ENCODE measurements around the gene NRCAM.

Gene NRCAM

DNA sequence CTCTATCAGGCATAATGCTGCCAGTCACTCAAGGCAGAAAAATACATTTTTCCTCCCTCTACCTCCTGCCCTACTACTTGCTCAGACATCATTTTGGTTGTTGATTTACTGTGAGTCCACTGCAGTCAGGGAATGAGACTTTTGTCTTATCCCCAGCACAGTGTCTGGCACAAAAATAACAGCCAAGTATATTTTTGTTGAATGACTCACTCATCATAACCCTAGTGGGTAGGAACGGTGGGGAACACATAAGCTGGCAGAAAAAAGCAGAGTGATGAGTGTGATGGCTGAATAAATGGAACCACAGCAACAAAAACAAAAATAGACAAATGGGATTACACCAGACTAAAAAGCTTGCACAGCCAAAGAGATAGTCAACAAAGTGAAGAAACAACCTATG, 260.2 kb downstream of the NRCAM start:
- H3K27ac Mint-ChIP-seq: no peak overlapping the region
- peaks cover 13% of the 10 kb centered on the region for H3K36me3 Mint-ChIP-seq
- H3K4me1 Mint-ChIP-seq (ENCODE audit: low read depth): no peaks in the 10 kb centered on the region
- no peaks in the 10 kb centered on the region for H3K9me3 Mint-ChIP-seq (ENCODE audit: low read depth)
- no peaks in the 10 kb centered on the region for H3K27me3 Mint-ChIP-seq
- H3K4me3 Mint-ChIP-seq: no peak overlapping the region

DNA sequence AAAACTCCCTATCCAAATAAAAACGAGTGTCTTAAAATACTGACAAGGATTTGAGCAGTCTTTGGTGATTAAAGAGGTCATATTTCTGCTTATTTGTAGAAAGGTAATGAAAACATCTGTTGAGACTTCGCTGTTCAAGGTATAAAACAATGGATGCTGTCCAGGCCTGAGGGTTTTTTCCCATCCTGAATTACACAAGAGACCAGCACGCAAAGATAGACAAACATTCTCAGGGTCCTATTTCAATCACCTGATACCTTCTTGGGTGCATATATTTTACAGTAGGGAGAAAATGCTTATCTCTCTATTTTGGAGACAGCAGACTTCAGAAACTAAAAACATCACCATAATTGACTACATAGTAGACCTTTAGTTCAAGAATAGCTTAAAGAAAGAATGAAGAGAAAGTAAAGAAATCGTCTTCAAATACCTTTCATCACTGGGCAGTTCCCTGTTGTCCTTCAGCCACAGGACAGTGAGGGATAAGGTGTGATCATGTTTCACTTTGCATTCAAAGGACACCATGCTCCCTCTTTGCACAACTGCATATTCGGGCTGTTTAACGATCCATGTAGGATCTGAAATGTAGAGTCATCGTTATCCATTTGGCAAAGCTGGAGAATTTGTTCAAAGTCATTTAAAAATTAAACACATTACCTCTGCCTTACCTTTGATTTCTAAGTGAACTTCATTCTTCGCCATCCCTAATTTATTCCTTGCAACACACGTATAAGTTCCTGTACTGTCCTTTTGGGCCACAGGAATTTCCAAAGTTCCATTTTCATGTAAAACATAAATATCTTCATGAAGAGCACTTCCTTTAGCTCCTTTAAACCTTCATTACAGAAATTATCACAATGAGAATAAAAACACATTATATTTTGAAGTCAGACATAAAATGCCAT, 262.4 kb downstream of the NRCAM start:
- no peak overlapping the region for H3K4me3 Mint-ChIP-seq
- H3K4me1 Mint-ChIP-seq (ENCODE audit: low read depth): peaks cover 3% of the 10 kb centered on the region
- peaks cover 24% of the 10 kb centered on the region for H3K36me3 Mint-ChIP-seq
- no peak overlapping the region for H3K27ac Mint-ChIP-seq
- H3K9me3 Mint-ChIP-seq (ENCODE audit: low read depth): peaks cover 4% of the 10 kb centered on the region
- H3K27me3 Mint-ChIP-seq: no peaks in the 10 kb centered on the region

DNA sequence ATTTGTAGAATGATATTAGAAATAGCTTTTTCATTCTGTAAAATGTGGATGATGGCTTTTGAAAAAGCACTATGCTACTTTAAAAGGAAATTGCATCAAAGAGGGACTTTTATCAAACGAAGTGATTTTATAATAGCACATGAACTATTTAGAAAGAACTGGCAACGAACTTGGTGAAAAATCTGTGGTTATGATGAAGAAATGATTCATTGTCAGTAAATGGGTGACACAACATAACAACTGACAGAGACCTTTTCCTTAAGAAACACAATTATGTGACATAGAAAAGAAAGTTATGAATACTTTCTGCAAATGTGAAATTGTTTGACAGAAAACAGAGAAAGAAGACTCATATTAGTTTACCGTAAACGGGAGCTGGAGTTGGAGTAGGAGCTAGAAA, 265.3 kb downstream of the NRCAM start:
- peaks cover 4% of the 10 kb centered on the region for H3K9me3 Mint-ChIP-seq (ENCODE audit: low read depth)
- peaks cover 18% of the 10 kb centered on the region for H3K36me3 Mint-ChIP-seq
- no peak overlapping the region for H3K27ac Mint-ChIP-seq
- H3K4me3 Mint-ChIP-seq: no peak overlapping the region
- H3K27me3 Mint-ChIP-seq: no peaks in the 10 kb centered on the region
- H3K4me1 Mint-ChIP-seq (ENCODE audit: low read depth): peaks cover 3% of the 10 kb centered on the region

DNA sequence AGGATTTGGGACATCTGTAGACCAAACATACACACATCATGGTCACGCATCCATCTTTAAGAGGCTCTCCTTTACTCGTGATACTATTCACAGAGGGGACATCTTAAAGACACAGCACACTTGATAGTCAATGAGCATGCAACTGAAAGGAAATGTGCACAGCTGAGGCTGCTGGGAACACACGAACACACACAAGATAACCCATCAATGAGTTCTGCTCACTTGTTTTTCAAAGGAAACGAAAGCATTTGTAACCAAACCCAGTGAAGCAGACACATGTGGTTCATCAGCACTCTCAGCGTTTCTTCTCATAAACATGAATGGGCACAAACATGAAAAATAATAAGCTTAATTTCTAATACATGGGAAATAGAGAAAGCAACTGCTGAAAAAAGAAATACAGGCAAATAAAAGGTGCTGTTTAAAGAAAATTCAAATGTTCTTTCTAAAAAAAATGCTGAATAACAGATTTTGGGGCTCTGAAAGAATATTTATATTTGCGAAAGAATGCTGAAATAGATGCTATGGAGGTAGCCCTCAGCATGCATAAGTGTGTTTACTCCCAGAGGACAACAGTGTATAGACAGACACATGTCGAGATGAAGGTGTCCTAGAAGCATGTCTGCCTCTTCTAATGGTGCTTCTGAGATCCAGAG, 266.4 kb downstream of the NRCAM start:
- H3K27me3 Mint-ChIP-seq: no peaks in the 10 kb centered on the region
- H3K36me3 Mint-ChIP-seq: peaks cover 17% of the 10 kb centered on the region
- H3K27ac Mint-ChIP-seq: peak overlapping the region; percentile 10
- H3K9me3 Mint-ChIP-seq (ENCODE audit: low read depth): peaks cover 4% of the 10 kb centered on the region
- no peak overlapping the region for H3K4me3 Mint-ChIP-seq
- peaks cover 3% of the 10 kb centered on the region for H3K4me1 Mint-ChIP-seq (ENCODE audit: low read depth)

DNA sequence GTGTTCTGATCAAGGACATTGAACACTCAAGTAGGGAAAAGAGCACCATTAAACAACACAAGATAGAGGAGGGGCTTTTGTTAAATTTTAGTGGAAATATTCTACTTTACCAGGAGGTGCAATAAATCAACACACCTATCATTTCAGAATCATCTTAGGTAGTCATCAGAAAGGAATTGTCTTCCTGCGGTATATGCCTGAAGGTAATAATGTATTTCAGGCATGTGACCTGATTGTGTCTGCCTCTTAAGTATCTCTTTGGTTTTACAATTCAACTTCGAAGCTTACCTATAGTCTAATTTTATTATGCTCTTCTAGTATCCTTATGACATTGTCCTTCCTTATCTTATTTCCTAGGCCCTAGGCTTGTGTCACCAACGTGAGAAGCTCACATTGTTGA, 267.5 kb downstream of the NRCAM start:
- Mint-ChIP-seq H3K27ac (no peak overlapping the region), H3K27me3 (no peaks in the 10 kb centered on the region), H3K9me3 (ENCODE audit: low read depth) (peaks cover 4% of the 10 kb centered on the region), H3K4me1 (ENCODE audit: low read depth) (peaks cover 3% of the 10 kb centered on the region), H3K4me3 (no peak overlapping the region), H3K36me3 (peaks cover 13% of the 10 kb centered on the region)

DNA sequence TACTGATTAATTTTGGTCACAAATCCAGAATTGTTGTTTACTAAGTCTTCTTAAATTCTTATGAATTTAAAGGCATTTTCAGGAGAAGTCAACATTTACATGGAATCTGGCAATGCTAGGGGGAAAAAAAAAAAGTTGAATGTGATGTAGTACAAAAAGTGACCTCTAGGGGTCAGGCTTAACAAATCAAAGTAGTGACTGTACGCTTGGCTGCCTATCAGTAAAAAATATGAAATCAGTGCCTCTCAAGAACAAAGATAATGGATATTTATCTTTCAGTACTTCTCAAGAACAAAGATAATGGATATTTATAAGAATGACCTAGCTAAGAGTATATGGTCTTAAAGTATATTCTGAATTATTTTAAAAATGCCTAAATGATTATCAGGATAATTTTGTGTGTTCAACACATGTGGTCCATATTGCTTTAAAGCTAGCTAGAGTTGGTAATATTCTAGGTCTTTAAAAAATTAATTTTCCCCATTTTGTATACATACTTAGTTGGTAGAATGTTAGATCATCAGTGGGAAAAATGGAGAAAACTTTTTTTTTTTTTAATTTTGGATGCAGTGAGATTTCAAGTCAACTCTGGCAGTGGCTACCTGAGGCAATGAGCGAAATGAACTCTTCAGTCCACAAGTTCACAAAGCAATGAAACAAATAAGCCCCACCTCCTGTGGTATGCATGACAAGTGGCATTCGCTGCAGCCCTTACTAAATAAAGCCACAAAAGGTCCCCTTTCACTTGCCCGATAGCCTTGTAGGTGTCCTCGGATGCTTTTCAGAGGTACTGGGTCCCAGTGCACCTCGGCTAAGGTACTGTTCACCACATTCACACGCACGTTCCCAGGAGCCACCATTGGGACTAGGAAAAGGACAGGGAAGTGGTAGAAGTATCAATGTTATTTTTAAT, 274.9 kb downstream of the NRCAM start:
- Mint-ChIP-seq H3K27ac (no peak overlapping the region), H3K36me3 (peaks cover 10% of the 10 kb centered on the region), H3K27me3 (no peaks in the 10 kb centered on the region), H3K9me3 (ENCODE audit: low read depth) (no peaks in the 10 kb centered on the region), H3K4me3 (no peak overlapping the region), H3K4me1 (ENCODE audit: low read depth) (no peaks in the 10 kb centered on the region)

DNA sequence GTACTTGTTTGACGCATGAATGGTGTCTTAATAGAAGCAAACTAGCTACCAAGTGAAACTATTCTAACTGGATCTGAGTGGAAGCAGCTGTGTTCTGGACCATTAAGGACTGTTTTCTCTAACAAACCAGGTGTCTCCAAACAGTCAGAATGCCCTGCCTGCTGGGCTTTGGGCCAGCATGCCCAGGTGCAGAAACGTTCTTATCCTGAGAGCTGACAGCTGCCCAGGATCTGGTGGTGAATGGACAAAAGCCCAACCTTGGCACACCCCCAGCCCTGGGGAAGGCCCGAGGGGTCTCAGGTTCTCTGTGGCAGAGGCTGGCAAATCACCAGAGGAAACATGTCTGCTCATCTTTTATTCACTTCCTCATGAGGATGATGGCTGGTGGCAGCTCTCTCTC, 277.8 kb downstream of the NRCAM start:
- Mint-ChIP-seq H3K9me3 (ENCODE audit: low read depth) (no peaks in the 10 kb centered on the region), H3K4me3 (no peak overlapping the region), H3K27ac (no peak overlapping the region), H3K27me3 (no peaks in the 10 kb centered on the region), H3K4me1 (ENCODE audit: low read depth) (no peaks in the 10 kb centered on the region), H3K36me3 (peaks cover 10% of the 10 kb centered on the region)

DNA sequence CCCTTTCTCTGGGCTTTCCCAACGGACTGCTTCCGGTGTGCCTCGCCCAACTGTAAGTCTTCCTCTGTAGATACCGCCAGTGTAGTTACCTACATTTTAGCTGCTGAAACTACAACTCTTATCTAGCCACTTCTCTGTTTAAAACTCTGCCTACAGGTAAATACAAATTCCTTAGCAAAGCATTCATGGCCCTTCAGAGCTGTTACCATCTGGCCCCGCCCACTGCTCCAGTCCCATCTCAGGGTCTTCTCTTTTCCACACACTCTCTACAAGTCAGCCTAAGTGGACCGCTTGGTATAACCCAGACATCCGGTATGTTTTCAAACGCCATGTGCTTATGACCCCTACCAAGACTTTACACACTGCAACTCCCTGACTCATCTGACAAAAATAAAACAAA, 285.1 kb downstream of the NRCAM start:
- H3K4me1 Mint-ChIP-seq (ENCODE audit: low read depth): no peaks in the 10 kb centered on the region
- no peaks in the 10 kb centered on the region for H3K27me3 Mint-ChIP-seq
- no peak overlapping the region for H3K4me3 Mint-ChIP-seq
- no peak overlapping the region for H3K27ac Mint-ChIP-seq
- no peaks in the 10 kb centered on the region for H3K9me3 Mint-ChIP-seq (ENCODE audit: low read depth)
- peaks cover 2% of the 10 kb centered on the region for H3K36me3 Mint-ChIP-seq

DNA sequence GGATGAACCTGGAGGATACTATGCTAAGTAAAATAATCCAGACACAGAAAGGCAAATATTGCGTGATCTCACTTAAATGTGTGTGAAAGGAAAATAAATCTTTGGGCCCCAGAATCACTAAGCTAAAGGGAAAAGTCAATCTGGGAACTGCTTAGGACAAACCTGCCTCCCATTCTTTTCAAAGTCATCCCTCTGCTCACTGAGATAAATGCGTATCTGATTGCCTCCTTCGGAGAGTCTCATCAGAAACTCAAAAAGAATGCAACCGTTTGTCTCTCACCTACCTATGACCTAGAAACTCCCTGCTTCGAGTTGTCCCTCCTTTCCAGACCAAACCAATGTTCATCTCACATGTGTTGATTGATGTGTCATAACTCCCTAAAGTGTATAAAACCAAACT, 286.0 kb downstream of the NRCAM start:
- H3K9me3 Mint-ChIP-seq (ENCODE audit: low read depth): no peaks in the 10 kb centered on the region
- H3K4me3 Mint-ChIP-seq: no peak overlapping the region
- no peaks in the 10 kb centered on the region for H3K4me1 Mint-ChIP-seq (ENCODE audit: low read depth)
- peaks cover 2% of the 10 kb centered on the region for H3K36me3 Mint-ChIP-seq
- H3K27me3 Mint-ChIP-seq: no peaks in the 10 kb centered on the region
- H3K27ac Mint-ChIP-seq: no peak overlapping the region

DNA sequence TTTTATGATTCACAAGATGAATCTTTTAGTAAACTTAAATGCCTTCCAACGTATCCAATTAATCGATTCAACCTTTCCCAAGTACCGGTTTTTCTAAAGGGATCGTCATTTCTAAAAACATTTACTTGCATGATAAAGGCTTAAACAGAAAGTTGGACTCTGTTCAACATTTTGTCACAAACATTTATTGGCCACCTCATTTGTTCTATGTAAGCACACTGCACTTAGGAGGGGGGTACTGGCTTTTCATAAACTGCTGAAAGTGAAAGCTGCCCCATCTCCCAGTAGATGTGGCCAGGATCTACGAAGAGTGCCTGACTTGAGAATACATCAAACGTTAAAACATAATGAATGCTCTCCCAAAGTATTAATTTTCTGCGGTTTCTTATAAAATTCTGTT, 288.8 kb downstream of the NRCAM start:
- Mint-ChIP-seq H3K9me3 (ENCODE audit: low read depth) (no peaks in the 10 kb centered on the region), H3K27ac (no peak overlapping the region), H3K4me3 (no peak overlapping the region), H3K27me3 (no peaks in the 10 kb centered on the region), H3K4me1 (ENCODE audit: low read depth) (no peaks in the 10 kb centered on the region), H3K36me3 (peaks cover 5% of the 10 kb centered on the region)

DNA sequence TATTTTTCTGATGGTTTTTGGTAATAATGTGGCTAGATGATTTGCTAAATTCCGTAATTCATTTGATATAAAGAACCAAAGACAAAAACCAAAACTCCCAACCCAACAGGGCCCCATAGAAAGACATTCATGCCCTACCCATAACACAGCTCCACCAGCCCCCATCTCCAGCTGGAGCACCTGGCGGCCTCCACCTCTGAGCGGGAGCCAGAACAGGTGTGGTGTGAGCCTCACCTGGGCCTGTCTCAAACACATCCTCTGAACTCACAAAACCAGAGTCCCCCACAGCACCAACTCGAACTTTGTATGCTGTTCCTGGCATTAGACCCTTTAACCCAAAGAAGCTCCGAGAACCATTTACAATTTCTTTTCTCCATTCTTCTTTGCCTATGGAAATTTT, 289.5 kb downstream of the NRCAM start:
- H3K27me3 Mint-ChIP-seq: no peaks in the 10 kb centered on the region
- H3K4me1 Mint-ChIP-seq (ENCODE audit: low read depth): no peaks in the 10 kb centered on the region
- no peak overlapping the region for H3K27ac Mint-ChIP-seq
- no peak overlapping the region for H3K4me3 Mint-ChIP-seq
- no peaks in the 10 kb centered on the region for H3K9me3 Mint-ChIP-seq (ENCODE audit: low read depth)
- peaks cover 5% of the 10 kb centered on the region for H3K36me3 Mint-ChIP-seq

DNA sequence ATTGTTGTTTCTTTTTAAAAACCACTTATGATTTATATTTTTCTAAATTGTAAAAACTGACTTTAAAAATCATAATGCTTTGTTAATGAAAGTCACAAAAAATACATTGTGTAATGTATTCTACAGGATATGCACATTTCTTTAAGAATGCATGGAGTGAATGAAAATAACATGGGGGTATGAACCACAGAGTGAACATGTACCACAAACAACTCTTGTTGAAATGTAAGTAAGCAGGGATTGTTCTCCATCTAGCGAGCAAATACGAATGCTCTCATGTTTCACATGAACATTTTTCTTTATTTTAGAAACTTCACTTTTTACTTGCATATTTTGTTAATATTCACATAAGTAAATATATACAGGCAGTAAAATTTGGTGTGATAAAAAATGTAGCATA, 290.5 kb downstream of the NRCAM start:
- no peak overlapping the region for H3K4me3 Mint-ChIP-seq
- no peak overlapping the region for H3K27ac Mint-ChIP-seq
- H3K4me1 Mint-ChIP-seq (ENCODE audit: low read depth): no peaks in the 10 kb centered on the region
- peaks cover 3% of the 10 kb centered on the region for H3K36me3 Mint-ChIP-seq
- H3K27me3 Mint-ChIP-seq: no peaks in the 10 kb centered on the region
- no peaks in the 10 kb centered on the region for H3K9me3 Mint-ChIP-seq (ENCODE audit: low read depth)

DNA sequence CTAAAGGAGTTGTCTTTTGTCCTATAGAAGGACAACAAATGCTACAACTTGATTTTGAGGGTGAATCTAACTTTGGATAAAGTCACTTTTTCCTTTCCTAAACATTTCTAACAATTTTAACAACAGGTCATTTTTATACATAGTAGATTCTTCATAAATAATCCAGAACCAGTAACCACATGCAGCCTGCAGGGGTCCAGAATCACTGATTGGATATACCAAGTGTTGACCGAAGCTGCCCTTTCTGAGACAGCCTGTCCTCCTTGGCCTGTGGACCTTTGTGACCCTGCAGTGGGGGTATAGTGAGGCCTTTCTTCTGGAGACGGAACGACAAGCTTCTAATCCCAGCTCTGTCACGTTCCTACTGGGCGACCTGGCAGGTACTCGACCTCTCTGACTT, 291.3 kb downstream of the NRCAM start:
- Mint-ChIP-seq H3K36me3 (peaks cover 3% of the 10 kb centered on the region), H3K27me3 (no peaks in the 10 kb centered on the region), H3K27ac (no peak overlapping the region), H3K4me1 (ENCODE audit: low read depth) (no peaks in the 10 kb centered on the region), H3K4me3 (no peak overlapping the region), H3K9me3 (ENCODE audit: low read depth) (no peaks in the 10 kb centered on the region)

DNA sequence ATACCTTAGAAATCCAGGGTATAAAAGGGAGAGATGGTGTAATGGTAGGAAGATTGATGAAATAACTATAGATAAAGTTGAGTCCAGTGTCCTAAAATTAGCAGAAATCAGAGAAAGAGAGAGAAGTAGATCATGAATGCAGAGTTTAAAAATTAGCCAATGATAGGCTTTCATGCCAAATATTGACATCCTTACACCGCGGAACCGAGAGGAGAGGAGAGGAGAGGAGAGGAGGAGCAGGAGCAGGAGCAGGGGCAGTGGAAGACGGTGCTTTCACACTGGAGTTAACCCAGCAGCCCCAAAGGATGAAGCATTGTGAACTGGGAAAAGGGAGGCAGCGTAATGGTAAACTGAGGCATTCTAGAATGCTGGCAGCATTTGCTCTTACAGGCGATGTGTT, 291.9 kb downstream of the NRCAM start:
- no peaks in the 10 kb centered on the region for H3K4me1 Mint-ChIP-seq (ENCODE audit: low read depth)
- no peak overlapping the region for H3K27ac Mint-ChIP-seq
- H3K4me3 Mint-ChIP-seq: no peak overlapping the region
- no peaks in the 10 kb centered on the region for H3K9me3 Mint-ChIP-seq (ENCODE audit: low read depth)
- no peaks in the 10 kb centered on the region for H3K27me3 Mint-ChIP-seq
- H3K36me3 Mint-ChIP-seq: peaks cover 3% of the 10 kb centered on the region

DNA sequence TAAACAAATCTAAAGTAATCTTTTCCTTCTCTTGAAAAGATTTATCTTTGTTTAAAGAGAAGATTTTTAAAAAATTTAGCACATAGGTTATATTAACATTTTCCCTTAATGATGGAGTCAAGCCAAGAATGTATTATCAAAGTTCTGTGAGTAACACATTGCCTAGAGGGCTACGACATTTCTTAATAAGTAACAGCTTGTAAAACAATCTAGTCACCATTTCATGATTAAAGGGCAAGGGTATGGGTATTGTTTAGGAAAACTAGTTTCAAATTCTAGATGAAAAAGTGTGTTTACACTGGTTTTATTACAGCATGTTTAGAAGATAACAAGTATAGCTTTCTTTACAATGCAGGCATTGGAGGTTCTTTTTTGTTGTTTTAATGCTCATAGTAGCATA, 297.5 kb downstream of the NRCAM start:
- no peaks in the 10 kb centered on the region for H3K27me3 Mint-ChIP-seq
- no peaks in the 10 kb centered on the region for H3K9me3 Mint-ChIP-seq (ENCODE audit: low read depth)
- no peak overlapping the region for H3K27ac Mint-ChIP-seq
- peaks cover 7% of the 10 kb centered on the region for H3K36me3 Mint-ChIP-seq
- H3K4me1 Mint-ChIP-seq (ENCODE audit: low read depth): no peaks in the 10 kb centered on the region
- no peak overlapping the region for H3K4me3 Mint-ChIP-seq

Measured in activated naive CD8-positive, alpha-beta T cell (primary cell).